Adrenal gland (tissue), 12 donors: ENCODE results near the gene ZNF282. TPM values are rescaled to one million over a fixed set of nuclear protein-coding genes. Genes with fewer than 3 reads are reported as not detected.

ENCODE experiments used
- DNase-seq, 7 donors: peaks; one replicate each; pipeline ENCODE4 v3.0.0-alpha.2; 2019 to 2020
- H3K27ac ChIP-seq, 5 donors: fragments of 200-600 bp; sonication (generic) in 4 of 5; 1 replicate in 3 of 5; 2 replicates in 2 of 5; pipeline versions ENCODE4 v1.5.1 to v1.8.0; 2016 to 2020; ENCODE audit warnings: mild to moderate bottlenecking in 1 of 5
- H3K27me3 ChIP-seq: fragments of 200-600 bp; 2 replicates; pipeline ENCODE4 v1.8.0; 2021
- H3K36me3 ChIP-seq, 2 donors: fragments of 200-600 bp; replicated peaks in 1 of 2; 1 replicate in 1 of 2; 2 replicates in 1 of 2; pipeline versions ENCODE4 v1.5.1 to v1.8.0; 2018 to 2022
- H3K4me1 ChIP-seq, 2 donors: fragments of 200-600 bp; replicated peaks in 1 of 2; 1 replicate in 1 of 2; 2 replicates in 1 of 2; pipeline versions ENCODE4 v1.5.1 to v1.8.0; 2018 to 2021
- H3K4me3 ChIP-seq, 4 donors: fragments of 200-600 bp; sonication (generic) in 3 of 4; one replicate each; pipeline ENCODE4 v1.5.1; 2016 to 2018
- H3K9me3 ChIP-seq, 3 donors: fragments of 200-600 bp; sonication (generic) in 1 of 3; replicated peaks in 1 of 3; 1 replicate in 2 of 3; 2 replicates in 1 of 3; pipeline versions ENCODE4 v1.5.1 to v1.8.0; 2016 to 2021
- CTCF ChIP-seq, 6 experiments: fragments of 450-650 bp in 4 of 6; fragments of 200-600 bp in 2 of 6; sonication (generic) in 1 of 6; IDR thresholded peaks; 1 replicate in 5 of 6; 2 replicates in 1 of 6; pipeline versions ENCODE4 v1.5.1 to v1.8.0; 2016 to 2021; ENCODE audit warnings: antibody characterized with exemption in 6 of 6, mild to moderate bottlenecking in 2 of 6, moderate library complexity in 1 of 6
- POLR2A ChIP-seq, 2 donors: fragments of 450-650 bp; IDR thresholded peaks; one replicate each; pipeline ENCODE4 v1.6.1; 2017; ENCODE audit warnings: antibody characterized with exemption in 2 of 2, mild to moderate bottlenecking in 2 of 2, moderate library complexity in 1 of 2
- WGBS, 4 donors: extraction: QIAGEN DNeasy Blood & Tissue Kit in 2 of 4; methylation state at CpG; one replicate each; pipeline versions ENCODE4 v1.1.5 to v1.1.7; 2013 to 2017; 5-methylcytosine and 5-hydroxymethylcytosine counted together
- intact Hi-C, 2 donors: fragments of 100-400 bp; cut with DNase I; formaldehyde crosslinking; loops; one replicate each; pipeline versions ENCODE4 v1.14.1 to v1.15.0; 2022 to 2023
- polyA plus RNA-seq, 3 donors: library from polyadenylated mRNA; stranded (reverse); fragments of 200-250 nt in 2 of 3; fragments of 350-450 nt in 1 of 3; fragmentation: Illumina TruSeq in 1 of 3; extraction: RNeasy Lipid Tissue Mini Kit (QIAGEN cat#74804) in 1 of 3; gene quantifications; one replicate each; pipeline ENCODE4 v1.2.3, GENCODE V29; 2013 to 2014
- total RNA-seq, 9 donors: library from RNA; depleted of rRNA in 4 of 9; stranded (reverse); fragments of >200 nt in 4 of 9; fragments of 120-200 nt in 1 of 9; fragmentation: NEBNext Ultra II Directional in 1 of 9; extraction: Animal tissue kit (Norgen Biotek cat#: 25700) in 1 of 9; gene quantifications; one replicate each; pipeline versions ENCODE4 v1.1.0 to v1.2.4, GENCODE V29; 2013 to 2023
- donor health status: healthy with polysubstance abuse.
- donor health status: Bipolar disorder and iron deficiency.
- donor health status: DM: yes; HTN: yes; CAD: no.
- donor health status: DM: no; HTN: no; CAD: no.
- donor health status: DM: no; HTN: no; CAD: no.
- donor health status: DM: yes; HTN: yes; CAD: no.

The ZNF282 gene
- total and polyA plus RNA-seq, 12 donors, result 3.6 to 33.8 (median 16.0) TPM

- TF ChIP-seq POLR2A (IDR thresholded peaks at IDR 0.05) (no peak), CTCF (IDR thresholded peaks at IDR 0.05) (no peak)
- DNase-seq, result no peak
- Histone ChIP-seq H3K27ac (no peak overlapping the region), H3K4me1 (no peaks in the 10 kb centered on the region), H3K4me3 (no peak overlapping the region), H3K9me3 (no peaks in the 10 kb centered on the region), H3K36me3 (peaks cover 0 to 97% of the 10 kb centered on the region in 2 donors), H3K27me3 (no peaks in the 10 kb centered on the region)
- intact Hi-C loops, result no loop called here
- WGBS, 4 donors, result 70 to 80% (median 75%) methylated on average over 7 of the region's 7 CpGs
Measured at GRCh38 chr7:149214020-149214720, 18.8 kb downstream of the ZNF282 start.

GRCh38 chr7:149216402-149216801 lies 21.1 kb downstream of the ZNF282 start:
- Histone ChIP-seq H3K9me3 (no peaks in the 10 kb centered on the region), H3K4me3 (no peak overlapping the region), H3K36me3 (peaks cover 0 to 97% of the 10 kb centered on the region in 2 donors), H3K27me3 (no peaks in the 10 kb centered on the region), H3K27ac (no peak overlapping the region), H3K4me1 (no peaks in the 10 kb centered on the region)
- WGBS, 4 donors, result 55 to 80% (median 69%) methylated on average over 2 of the region's 2 CpGs
- intact Hi-C loops, result no loop called here
- TF ChIP-seq POLR2A (IDR thresholded peaks at IDR 0.05) (no peak), CTCF (IDR thresholded peaks at IDR 0.05) (no peak)
- no peak for DNase-seq

- no peaks in the 10 kb centered on the region for H3K9me3 ChIP-seq
- H3K4me1 ChIP-seq, result no peaks in the 10 kb centered on the region
- intact Hi-C loops, result no loop called here
- DNase-seq, result no peak
- no peak overlapping the region for H3K4me3 ChIP-seq
- peaks cover 0 to 89% of the 10 kb centered on the region in 2 donors for H3K36me3 ChIP-seq
- no peak overlapping the region for H3K27ac ChIP-seq
- H3K27me3 ChIP-seq, result no peaks in the 10 kb centered on the region
- no peak for TF ChIP-seq CTCF (IDR thresholded peaks at IDR 0.05)
- WGBS, 4 donors, result 85 to 92% (median 87%) methylated on average over 6 of the region's 6 CpGs
Measured at GRCh38 chr7:149217570-149217969, 22.2 kb downstream of the ZNF282 start.

- intact Hi-C loops, result no loop called here
- WGBS, 4 donors, result 89 to 93% (median 89%) methylated on average over 10 of the region's 10 CpGs
- no peaks in the 10 kb centered on the region for H3K9me3 ChIP-seq
- H3K4me3 ChIP-seq, result no peak overlapping the region
- no peak overlapping the region for H3K27ac ChIP-seq
- DNase-seq, result no peak
- H3K4me1 ChIP-seq, result peaks cover 0 to 3% of the 10 kb centered on the region in 2 donors
- H3K36me3 ChIP-seq, result peaks cover 0 to 77% of the 10 kb centered on the region in 2 donors
- TF ChIP-seq CTCF (IDR thresholded peaks at IDR 0.05) (no peak), POLR2A (IDR thresholded peaks at IDR 0.05) (no peak)
- no peaks in the 10 kb centered on the region for H3K27me3 ChIP-seq
Measured at GRCh38 chr7:149218469-149219420, 23.4 kb downstream of the ZNF282 start.
